OCI-LY7 (cell line): ENCODE measurements around the gene GLS.

Source experiments
- CTCF ChIP-seq: fragments of 200-600 bp; sonication (generic); conservative IDR thresholded peaks from 2 replicates; pipeline ENCODE4 v1.5.1; 2014; ENCODE audit warnings: mild to moderate bottlenecking, antibody characterized with exemption, low read length, moderate library complexity, mixed read lengths
- EZH2phosphoT487 ChIP-seq: fragments of 200-600 bp; sonication (generic); IDR thresholded peaks from 2 replicates; pipeline ENCODE4 v1.6.1; 2018; ENCODE audit warnings: low read depth, borderline replicate concordance, mild to moderate bottlenecking, mixed run types, antibody characterized with exemption, low read length, moderate library complexity, mixed read lengths

GRCh38 chr2:190891372-190891771, 10.8 kb downstream of the GLS start:
- TF ChIP-seq CTCF (no peak), EZH2phosphoT487 (no peak)
